Thyroid gland (tissue), 4 donors: ENCODE measurements around the gene FAM219B. TPM values are rescaled to one million over a fixed set of nuclear protein-coding genes. Genes with fewer than 3 reads are reported as not detected.

ENCODE experiments used
- DNase-seq, 2 donors: peaks; one replicate each; pipeline ENCODE4 v3.0.0-alpha.2; 2019
- H3K27ac ChIP-seq, 3 donors: fragments of 200-600 bp; sonication (generic); 1 replicate in 2 of 3; 2 replicates in 1 of 3; pipeline ENCODE4 v1.5.1; 2016 to 2019; ENCODE audit warnings: mild to moderate bottlenecking in 1 of 3, moderate library complexity in 1 of 3
- H3K27me3 ChIP-seq: fragments of 200-600 bp; sonication (generic); one replicate; pipeline ENCODE4 v1.5.1; 2019
- H3K36me3 ChIP-seq, 2 donors: fragments of 200-600 bp; sonication (generic); one replicate each; pipeline ENCODE4 v1.5.1; 2016 to 2019
- H3K4me1 ChIP-seq, 2 donors: fragments of 200-600 bp; sonication (generic); one replicate each; pipeline ENCODE4 v1.5.1; 2017 to 2019
- H3K4me3 ChIP-seq, 3 donors: fragments of 200-600 bp; sonication (generic); replicated peaks in 1 of 3; 1 replicate in 2 of 3; 2 replicates in 1 of 3; pipeline ENCODE4 v1.5.1; 2016; ENCODE audit warnings: mild to moderate bottlenecking in 1 of 3
- H3K9me3 ChIP-seq: fragments of 200-600 bp; sonication (generic); one replicate; pipeline ENCODE4 v1.5.1; 2017
- POLR2A ChIP-seq, 2 donors: fragments of 450-650 bp; IDR thresholded peaks; one replicate each; pipeline ENCODE4 v1.6.1; 2017; ENCODE audit warnings: antibody characterized with exemption in 2 of 2, mild to moderate bottlenecking in 2 of 2, moderate library complexity in 1 of 2
- WGBS, 2 donors: methylation state at CpG; one replicate each; pipeline ENCODE4 v1.1.5; 2017; 5-methylcytosine and 5-hydroxymethylcytosine counted together
- intact Hi-C: fragments of 100-400 bp; cut with DNase I; formaldehyde crosslinking; loops from one replicate; pipeline ENCODE4 v1.15.1; 2023
- total RNA-seq, 4 donors: library from RNA; depleted of rRNA; stranded (reverse); fragments of >200 nt; gene quantifications; one replicate each; pipeline ENCODE4 v1.2.3, GENCODE V29; 2016
- TF ChIP-seq, protein P1 (sequence below), 6 experiments: fragments of 200-600 bp in 3 of 6; fragments of 450-650 bp in 3 of 6; sonication (generic) in 3 of 6; IDR thresholded peaks; one replicate each; pipeline ENCODE4 v1.5.1; 2016 to 2019; ENCODE audit warnings: antibody characterized with exemption in 6 of 6, mild to moderate bottlenecking in 2 of 6, inconsistent platforms in 1 of 6, moderate library complexity in 1 of 6

The FAM219B gene
- total RNA-seq, 4 donors from 2014 or later, result 72.1 to 136 (median 88.2) TPM

DNA sequence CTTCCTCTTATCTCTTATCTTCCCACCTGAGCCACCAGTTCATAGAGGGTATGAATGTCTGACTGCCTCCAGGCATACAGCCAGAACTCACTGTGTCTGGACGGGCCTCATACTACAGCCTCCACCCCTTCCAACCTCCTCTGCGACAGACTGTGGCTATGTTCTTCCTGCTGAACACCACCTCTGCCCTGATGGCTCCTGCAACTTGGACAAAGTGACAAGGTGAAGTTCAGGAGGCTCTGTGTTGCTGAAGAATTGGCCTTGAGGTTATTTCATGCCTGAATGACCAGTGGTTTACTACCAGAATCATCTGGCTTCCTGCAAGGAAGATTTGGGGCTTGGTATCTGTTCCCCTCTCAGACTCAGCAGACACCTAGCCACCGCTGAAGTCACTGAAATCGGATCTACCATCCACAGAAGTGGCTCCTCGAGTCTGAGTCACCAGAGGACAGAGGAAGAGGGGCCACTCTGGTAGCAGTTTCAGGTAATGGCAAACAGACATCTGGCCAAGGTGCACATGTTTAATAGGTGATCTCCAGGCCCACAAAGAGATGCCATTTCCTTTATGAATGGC is 49.5 kb downstream of the FAM219B start:
- peaks cover 25 to 37% of the 10 kb centered on the region in 2 donors for H3K4me1 ChIP-seq
- WGBS, 2 donors, result 24 to 28% methylated on average over 2 to 5 of the region's 5 CpGs
- H3K27me3 ChIP-seq, result no peaks in the 10 kb centered on the region
- peak overlapping the region; percentile 11 to 52 (median 28) for H3K27ac ChIP-seq
- TF ChIP-seq, protein P1, sequence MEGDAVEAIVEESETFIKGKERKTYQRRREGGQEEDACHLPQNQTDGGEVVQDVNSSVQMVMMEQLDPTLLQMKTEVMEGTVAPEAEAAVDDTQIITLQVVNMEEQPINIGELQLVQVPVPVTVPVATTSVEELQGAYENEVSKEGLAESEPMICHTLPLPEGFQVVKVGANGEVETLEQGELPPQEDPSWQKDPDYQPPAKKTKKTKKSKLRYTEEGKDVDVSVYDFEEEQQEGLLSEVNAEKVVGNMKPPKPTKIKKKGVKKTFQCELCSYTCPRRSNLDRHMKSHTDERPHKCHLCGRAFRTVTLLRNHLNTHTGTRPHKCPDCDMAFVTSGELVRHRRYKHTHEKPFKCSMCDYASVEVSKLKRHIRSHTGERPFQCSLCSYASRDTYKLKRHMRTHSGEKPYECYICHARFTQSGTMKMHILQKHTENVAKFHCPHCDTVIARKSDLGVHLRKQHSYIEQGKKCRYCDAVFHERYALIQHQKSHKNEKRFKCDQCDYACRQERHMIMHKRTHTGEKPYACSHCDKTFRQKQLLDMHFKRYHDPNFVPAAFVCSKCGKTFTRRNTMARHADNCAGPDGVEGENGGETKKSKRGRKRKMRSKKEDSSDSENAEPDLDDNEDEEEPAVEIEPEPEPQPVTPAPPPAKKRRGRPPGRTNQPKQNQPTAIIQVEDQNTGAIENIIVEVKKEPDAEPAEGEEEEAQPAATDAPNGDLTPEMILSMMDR (IDR thresholded peaks at IDR 0.05), result no peak
- no peak for TF ChIP-seq POLR2A (IDR thresholded peaks at IDR 0.05)
- H3K9me3 ChIP-seq, result no peaks in the 10 kb centered on the region
- intact Hi-C loops, result no loop called here
- no peak overlapping the region for H3K4me3 ChIP-seq
- DNase-seq, result peak; percentile 26 to 38
- peaks cover 15 to 21% of the 10 kb centered on the region in 2 donors for H3K36me3 ChIP-seq

DNA sequence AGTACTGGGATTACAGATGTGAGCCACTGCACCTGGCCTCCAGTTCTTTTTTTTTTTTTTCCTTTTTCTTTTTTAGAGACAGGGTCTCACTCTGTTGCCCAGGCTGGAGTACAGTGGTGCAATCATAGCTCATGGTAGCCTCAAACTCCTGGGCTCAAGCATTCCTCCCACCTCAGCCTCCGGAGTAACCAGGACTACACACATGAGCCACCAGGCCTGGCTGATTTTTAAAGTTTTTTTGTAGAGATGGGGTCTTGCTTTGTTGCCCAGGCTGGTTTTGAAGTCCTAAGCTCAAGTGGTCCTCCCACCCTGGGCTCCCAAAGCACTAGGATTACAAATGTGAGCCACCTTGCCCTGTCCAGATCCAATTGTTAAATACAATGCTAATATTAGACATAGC is 50.1 kb downstream of the FAM219B start:
- DNase-seq, result no peak
- no peaks in the 10 kb centered on the region for H3K27me3 ChIP-seq
- 94 to 100% methylated on average over 1 of the region's 1 CpG for WGBS, 2 donors

DNA sequence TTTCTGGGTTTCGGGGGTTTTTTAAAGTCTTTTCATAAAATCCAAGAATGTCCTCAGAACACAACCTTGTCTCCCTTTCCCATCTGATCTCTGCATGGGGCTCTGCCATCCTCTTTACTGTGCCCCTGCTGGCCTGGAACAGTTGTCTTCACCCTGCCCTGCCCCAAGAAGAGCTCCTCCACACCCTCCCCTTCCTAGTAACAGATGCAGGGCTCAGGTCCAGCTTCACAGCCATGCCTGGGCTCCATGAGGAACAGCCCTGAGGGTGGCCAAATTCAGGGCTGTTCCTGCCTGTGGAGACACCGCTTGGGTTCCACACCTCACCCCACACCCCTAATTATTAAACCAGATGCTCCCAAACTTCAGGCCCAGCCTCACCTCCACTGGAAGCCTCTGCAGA is 50.8 kb downstream of the FAM219B start:
- 66 to 98% methylated on average over 2 of the region's 2 CpGs for WGBS, 2 donors
- Histone ChIP-seq H3K27ac (no peak overlapping the region), H3K36me3 (peaks cover 27 to 34% of the 10 kb centered on the region in 2 donors), H3K27me3 (no peaks in the 10 kb centered on the region), H3K4me3 (no peak overlapping the region), H3K4me1 (peaks cover 25 to 37% of the 10 kb centered on the region in 2 donors), H3K9me3 (no peaks in the 10 kb centered on the region)
- intact Hi-C loops, result no loop called here
- TF ChIP-seq, protein P1 (IDR thresholded peaks at IDR 0.05), result no peak
- no peak for TF ChIP-seq POLR2A (IDR thresholded peaks at IDR 0.05)
- DNase-seq, result no peak

More for the DNA sequence above, 50.1 kb downstream of the FAM219B start:
- Histone ChIP-seq H3K27ac (peak overlapping the region in 1 of 3 donors; percentile 28), H3K9me3 (no peaks in the 10 kb centered on the region), H3K4me3 (no peak overlapping the region), H3K4me1 (peaks cover 25 to 37% of the 10 kb centered on the region in 2 donors), H3K36me3 (peaks cover 21 to 27% of the 10 kb centered on the region in 2 donors)
- TF ChIP-seq, protein P1 (IDR thresholded peaks at IDR 0.05), result no peak
- intact Hi-C loops, result no loop called here

DNA sequence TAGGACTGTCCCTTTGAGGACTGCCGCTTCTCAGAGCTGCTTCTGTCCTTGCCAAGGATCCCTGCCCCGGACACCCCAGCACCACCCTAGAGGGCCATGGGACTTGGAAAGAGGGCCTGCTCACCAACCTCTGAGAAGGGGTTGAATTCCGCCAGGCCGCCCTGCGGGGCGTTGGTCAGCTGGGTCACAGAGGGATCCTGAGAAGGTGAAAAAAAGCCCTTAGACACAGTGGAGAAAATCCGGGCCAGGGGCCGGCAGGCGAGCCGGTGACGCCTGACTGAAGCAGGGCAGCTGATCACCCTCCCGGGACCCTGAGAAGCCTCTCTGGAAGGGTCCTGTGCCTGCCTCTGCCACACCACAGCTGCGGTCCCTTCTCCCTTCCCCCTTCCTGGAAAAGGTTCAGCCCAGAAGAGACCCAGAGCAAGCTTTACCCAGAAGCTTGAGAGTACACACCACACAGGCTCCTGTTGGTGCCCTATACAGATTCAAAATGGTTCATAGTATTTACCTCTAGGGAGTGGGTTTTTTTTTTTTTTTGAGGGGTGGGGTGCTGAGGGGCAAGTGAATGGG is 52.1 kb downstream of the FAM219B start:
- DNase-seq, result no peak
- intact Hi-C loops, result no loop called here
- Histone ChIP-seq H3K27ac (no peak overlapping the region), H3K4me3 (no peak overlapping the region), H3K27me3 (no peaks in the 10 kb centered on the region), H3K9me3 (no peaks in the 10 kb centered on the region), H3K4me1 (peaks cover 25 to 33% of the 10 kb centered on the region in 2 donors), H3K36me3 (peaks cover 37 to 41% of the 10 kb centered on the region in 2 donors)
- WGBS, 2 donors, result 91 to 96% methylated on average over 12 to 13 of the region's 13 CpGs
- no peak for TF ChIP-seq POLR2A (IDR thresholded peaks at IDR 0.05)
- TF ChIP-seq, protein P1 (IDR thresholded peaks at IDR 0.05), result no peak

DNA sequence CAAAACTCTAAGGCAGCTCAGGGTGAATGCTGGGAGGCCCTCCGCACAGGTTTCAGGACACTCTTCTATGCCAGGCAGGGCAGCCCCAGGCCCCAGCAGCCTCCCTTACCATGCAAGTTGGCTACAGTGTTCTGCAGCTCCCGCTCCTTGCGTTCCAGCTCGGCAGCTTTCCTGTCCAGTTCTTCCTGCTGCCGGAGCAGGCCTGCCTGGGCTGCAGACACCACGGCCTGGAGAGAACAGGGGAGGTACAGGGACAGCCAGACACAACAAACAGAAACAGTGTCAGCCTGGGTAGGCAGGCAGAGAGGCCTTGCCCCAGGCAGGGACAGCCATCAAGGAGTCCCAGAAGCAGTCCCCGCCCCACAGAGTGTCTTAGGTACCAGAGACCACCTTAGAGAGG is 54.7 kb downstream of the FAM219B start:
- DNase-seq, result no peak
- peaks cover 18 to 27% of the 10 kb centered on the region in 2 donors for H3K4me1 ChIP-seq
- H3K27ac ChIP-seq, result no peak overlapping the region
- H3K27me3 ChIP-seq, result no peaks in the 10 kb centered on the region
- no peaks in the 10 kb centered on the region for H3K9me3 ChIP-seq
- no peak overlapping the region for H3K4me3 ChIP-seq
- intact Hi-C loops, result no loop called here
- no peak for TF ChIP-seq POLR2A (IDR thresholded peaks at IDR 0.05)
- 94 to 100% methylated on average over 2 to 7 of the region's 7 CpGs for WGBS, 2 donors
- H3K36me3 ChIP-seq, result peaks cover 43 to 47% of the 10 kb centered on the region in 2 donors
